Neuronal stem cell (in vitro differentiated cells): ENCODE measurements around the gene RFLNA.

Source experiments
- DNase-seq: peaks from one replicate; pipeline ENCODE4 v3.0.0-alpha.2; 2013; ENCODE audit warnings: low spot score
- H2AFZ ChIP-seq: one replicate; pipeline ENCODE4 v1.6.1; 2013; ENCODE audit warnings: mild to moderate bottlenecking, low read length, inconsistent platforms
- H2AK5ac ChIP-seq: 2 replicates; pipeline ENCODE4 v1.6.1; 2013; ENCODE audit warnings: low read depth, mild to moderate bottlenecking, inconsistent platforms, low read length, moderate library complexity, mixed read lengths
- H2BK120ac ChIP-seq: 2 replicates; pipeline ENCODE4 v1.6.1; 2013; ENCODE audit warnings: low read depth, mild to moderate bottlenecking, inconsistent platforms, low read length, moderate library complexity, mixed read lengths
- H2BK12ac ChIP-seq: one replicate; pipeline ENCODE4 v1.6.1; 2013; ENCODE audit warnings: low read length, inconsistent platforms
- H2BK15ac ChIP-seq: 2 replicates; pipeline ENCODE4 v1.6.1; 2013; ENCODE audit warnings: mild to moderate bottlenecking, low read length, inconsistent platforms, mixed read lengths
- H2BK5ac ChIP-seq: one replicate; pipeline ENCODE4 v1.6.1; 2013; ENCODE audit warnings: inconsistent platforms, mild to moderate bottlenecking, low read length, moderate library complexity
- H3K14ac ChIP-seq: one replicate; pipeline ENCODE4 v1.6.1; 2013; ENCODE audit warnings: low read length, inconsistent platforms
- H3K18ac ChIP-seq: 2 replicates; pipeline ENCODE4 v1.6.1; 2013; ENCODE audit warnings: low read length, inconsistent platforms
- H3K23ac ChIP-seq: 2 replicates; pipeline ENCODE4 v1.6.1; 2013; ENCODE audit warnings: low read depth, mild to moderate bottlenecking, mixed read lengths, low read length, inconsistent platforms; ENCODE audit not compliant: poor library complexity
- H3K27ac ChIP-seq: replicated peaks from 3 replicates; pipeline ENCODE4 v1.5.1; 2013; ENCODE audit warnings: low read length, inconsistent platforms
- H3K27me3 ChIP-seq, 3 experiments: 2 replicates each; pipeline ENCODE4 v1.6.1; 2013; ENCODE audit warnings: low read length in 3 of 3, mild to moderate bottlenecking in 2 of 3, inconsistent platforms in 1 of 3, low read depth in 1 of 3, mixed read lengths in 1 of 3, moderate library complexity in 1 of 3; ENCODE audit not compliant: control insufficient read depth in 3 of 3, insufficient read depth in 3 of 3
- H3K36me3 ChIP-seq, 2 donors: replicated peaks in 1 of 2; 2 replicates each; pipeline ENCODE4 v1.6.1; 2013; ENCODE audit warnings: low read length in 2 of 2; ENCODE audit not compliant: control insufficient read depth in 2 of 2, insufficient read depth in 2 of 2
- H3K4ac ChIP-seq: 2 replicates; pipeline ENCODE4 v1.6.1; 2013; ENCODE audit warnings: inconsistent platforms, mild to moderate bottlenecking, low read length, moderate library complexity
- H3K4me1 ChIP-seq, 2 donors: 1 replicate in 1 of 2; 2 replicates in 1 of 2; pipeline ENCODE4 v1.6.1; 2013; ENCODE audit warnings: low read length in 2 of 2, low read depth in 1 of 2; ENCODE audit not compliant: control insufficient read depth in 2 of 2, insufficient read depth in 1 of 2
- H3K4me2 ChIP-seq: one replicate; pipeline ENCODE4 v1.6.1; 2013; ENCODE audit warnings: mild to moderate bottlenecking, low read length, inconsistent platforms; ENCODE audit not compliant: insufficient read depth, poor library complexity, severe bottlenecking
- H3K4me3 ChIP-seq, 2 donors: 2 replicates each; pipeline ENCODE4 v1.5.1; 2013; ENCODE audit warnings: low read length in 2 of 2, mild to moderate bottlenecking in 2 of 2, inconsistent platforms in 1 of 2, moderate library complexity in 1 of 2
- H3K79me1 ChIP-seq: one replicate; pipeline ENCODE4 v1.6.1; 2013; ENCODE audit warnings: low read depth, mild to moderate bottlenecking, inconsistent platforms, low read length, moderate library complexity
- H3K9ac ChIP-seq: one replicate; pipeline ENCODE4 v1.6.1; 2013; ENCODE audit warnings: mild to moderate bottlenecking, low read depth, low read length, inconsistent platforms; ENCODE audit not compliant: poor library complexity
- H3K9me3 ChIP-seq, 2 donors: replicated peaks in 1 of 2; 2 replicates each; pipeline versions ENCODE3 to v1.6.1; 2013; ENCODE audit warnings: low read length in 2 of 2, mild to moderate bottlenecking in 2 of 2, inconsistent platforms in 1 of 2, low read depth in 1 of 2, mixed read lengths in 1 of 2, moderate library complexity in 1 of 2; ENCODE audit not compliant: control insufficient read depth in 2 of 2, insufficient read depth in 1 of 2
- H4K8ac ChIP-seq: one replicate; pipeline ENCODE4 v1.6.1; 2013; ENCODE audit warnings: low read depth, mild to moderate bottlenecking, inconsistent platforms, low read length, moderate library complexity
- H4K91ac ChIP-seq: one replicate; pipeline ENCODE4 v1.6.1; 2013; ENCODE audit warnings: low read length, low read depth, mild to moderate bottlenecking, inconsistent platforms; ENCODE audit not compliant: poor library complexity
- WGBS, 2 donors: extraction: QIAGEN DNeasy Blood & Tissue Kit; methylation state at CpG; one replicate each; pipeline ENCODE4 v1.1.7; 2013; ENCODE audit warnings: missing lambda C conversion rate in 2 of 2, mixed read lengths in 1 of 2; ENCODE audit not compliant: insufficient read length in 2 of 2, insufficient replicate concordance in 1 of 2; ENCODE audit errors: extremely low coverage in 2 of 2; 5-methylcytosine and 5-hydroxymethylcytosine counted together

Gene RFLNA

GRCh38 chr12:124347805-124348658, 53.1 kb downstream of the RFLNA start:
- H3K36me3 ChIP-seq, result peaks cover 55 to 79% of the 10 kb centered on the region in 2 donors
- H2AK5ac ChIP-seq, result peak overlapping the region; percentile 96
- DNase-seq, result no peak
- no peaks in the 10 kb centered on the region for H3K27me3 ChIP-seq
- peak overlapping the region; percentile 75 for H3K23ac ChIP-seq
- H3K27ac ChIP-seq, result no peak overlapping the region
- no peak overlapping the region for H2BK12ac ChIP-seq
- no peak overlapping the region for H4K8ac ChIP-seq
- H3K4ac ChIP-seq, result no peak overlapping the region
- H3K4me2 ChIP-seq, result no peak overlapping the region
- peaks cover 13% of the 10 kb centered on the region for H3K79me1 ChIP-seq
- H2BK15ac ChIP-seq, result no peak overlapping the region
- H3K9ac ChIP-seq, result no peak overlapping the region
- H3K4me3 ChIP-seq, result peak overlapping the region in 1 of 2 donors; percentile 13
- H3K14ac ChIP-seq, result peak overlapping the region; percentile 75
- no peaks in the 10 kb centered on the region for H3K9me3 ChIP-seq
- H2AFZ ChIP-seq, result no peak overlapping the region
- H2BK120ac ChIP-seq, result no peak overlapping the region
- WGBS, 2 donors, result no CpG with 5 or more reads among the region's 34 CpGs
- H3K18ac ChIP-seq, result peak overlapping the region; percentile 44
- peaks cover 0 to 3% of the 10 kb centered on the region in 2 donors for H3K4me1 ChIP-seq
- no peak overlapping the region for H4K91ac ChIP-seq
- no peak overlapping the region for H2BK5ac ChIP-seq

DNA sequence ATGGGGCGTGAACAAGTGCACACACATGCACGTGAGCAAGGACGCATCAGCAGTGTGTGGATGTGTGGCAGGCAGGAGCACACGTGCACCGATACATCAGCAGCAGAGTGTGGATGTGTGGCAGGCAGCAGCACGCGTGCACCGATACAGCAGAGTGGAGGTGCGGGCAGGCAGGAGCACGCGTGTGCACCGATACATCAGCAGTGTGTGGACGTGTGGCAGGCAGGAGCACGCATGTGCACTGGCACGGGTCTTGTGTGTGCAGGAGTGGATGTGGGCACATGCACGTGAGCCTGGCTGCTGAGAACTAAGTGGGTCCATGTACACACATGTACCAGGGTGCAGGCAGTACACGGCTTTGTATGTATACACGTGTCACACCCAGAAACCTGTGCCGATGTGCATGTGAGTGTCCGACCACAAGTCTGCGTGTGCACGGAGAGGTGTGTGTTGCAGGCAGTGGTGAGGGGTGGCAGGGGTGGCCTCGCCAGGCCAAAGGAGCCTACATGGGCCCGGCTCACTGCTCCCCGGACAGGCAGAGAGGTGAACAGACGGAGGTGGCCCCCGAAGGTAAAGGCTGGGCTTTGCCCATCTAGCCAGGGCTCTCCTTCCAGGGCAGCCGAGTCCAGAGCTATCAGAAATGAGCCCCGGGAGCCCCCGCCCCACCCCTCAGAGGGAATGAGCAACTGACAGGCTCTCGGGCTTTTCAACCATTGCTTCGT, 53.9 kb downstream of the RFLNA start:
- Histone ChIP-seq H3K9ac (peak overlapping the region; percentile 83), H2BK120ac (no peak overlapping the region), H3K79me1 (peaks cover 13% of the 10 kb centered on the region), H2BK15ac (no peak overlapping the region), H3K4me3 (peak overlapping the region in 1 of 2 donors; percentile 13), H3K23ac (peak overlapping the region; percentile 1), H3K4ac (no peak overlapping the region), H3K9me3 (no peaks in the 10 kb centered on the region), H2BK5ac (no peak overlapping the region), H2AFZ (no peak overlapping the region), H3K4me1 (peaks cover 0 to 3% of the 10 kb centered on the region in 2 donors), H3K36me3 (peaks cover 57 to 80% of the 10 kb centered on the region in 2 donors), H4K8ac (no peak overlapping the region), H3K27ac (no peak overlapping the region), H3K18ac (peak overlapping the region; percentile 2), H3K4me2 (no peak overlapping the region), H2AK5ac (no peak overlapping the region), H3K14ac (no peak overlapping the region), H2BK12ac (no peak overlapping the region), H4K91ac (no peak overlapping the region), H3K27me3 (no peaks in the 10 kb centered on the region)
- WGBS, 2 donors, result no CpG with 5 or more reads among the region's 32 CpGs
- no peak for DNase-seq

GRCh38 chr12:124350491-124350890, 55.6 kb downstream of the RFLNA start:
- Histone ChIP-seq H3K4me1 (no peaks in the 10 kb centered on the region), H3K79me1 (peaks cover 13% of the 10 kb centered on the region), H2BK15ac (no peak overlapping the region), H3K18ac (peak overlapping the region; percentile 62), H3K14ac (no peak overlapping the region), H3K23ac (peak overlapping the region; percentile 87), H4K8ac (no peak overlapping the region), H3K9me3 (peaks cover 0 to 1% of the 10 kb centered on the region in 2 donors), H4K91ac (no peak overlapping the region), H3K4ac (peak overlapping the region; percentile 4), H2BK120ac (no peak overlapping the region), H2BK12ac (no peak overlapping the region), H3K9ac (peak overlapping the region; percentile 32), H2BK5ac (no peak overlapping the region), H3K27ac (no peak overlapping the region), H2AFZ (no peak overlapping the region), H3K4me2 (no peak overlapping the region), H3K4me3 (no peak overlapping the region), H3K27me3 (no peaks in the 10 kb centered on the region), H3K36me3 (peaks cover 55 to 84% of the 10 kb centered on the region in 2 donors), H2AK5ac (no peak overlapping the region)
- WGBS, 2 donors, result no CpG with 5 or more reads among the region's 18 CpGs
- DNase-seq, result no peak

GRCh38 chr12:124351422-124351821, 56.5 kb downstream of the RFLNA start:
- peaks cover 59 to 76% of the 10 kb centered on the region in 2 donors for H3K36me3 ChIP-seq
- no peak overlapping the region for H2BK5ac ChIP-seq
- no peak overlapping the region for H3K9ac ChIP-seq
- H2BK12ac ChIP-seq, result no peak overlapping the region
- no peak overlapping the region for H2AK5ac ChIP-seq
- H2AFZ ChIP-seq, result no peak overlapping the region
- no peak overlapping the region for H3K27ac ChIP-seq
- H3K14ac ChIP-seq, result no peak overlapping the region
- H3K4me1 ChIP-seq, result no peaks in the 10 kb centered on the region
- H2BK15ac ChIP-seq, result no peak overlapping the region
- H3K27me3 ChIP-seq, result no peaks in the 10 kb centered on the region
- peaks cover 0 to 2% of the 10 kb centered on the region in 2 donors for H3K9me3 ChIP-seq
- no peak overlapping the region for H4K8ac ChIP-seq
- H3K18ac ChIP-seq, result no peak overlapping the region
- H2BK120ac ChIP-seq, result no peak overlapping the region
- H3K23ac ChIP-seq, result no peak overlapping the region
- WGBS, 2 donors, result no CpG with 5 or more reads among the region's 7 CpGs
- DNase-seq, result no peak
- no peak overlapping the region for H4K91ac ChIP-seq
- H3K79me1 ChIP-seq, result peaks cover 11% of the 10 kb centered on the region
- H3K4ac ChIP-seq, result no peak overlapping the region
- H3K4me2 ChIP-seq, result no peak overlapping the region
- no peak overlapping the region for H3K4me3 ChIP-seq
